Keratinocyte (primary cell): ENCODE measurements around the gene DEFB132.

Experiments used
- CTCF ChIP-seq, 3 experiments: IDR thresholded peaks in 1 of 3; conservative IDR thresholded peaks in 1 of 3; optimal IDR thresholded peaks in 1 of 3; 2 replicates in 2 of 3; 3 replicates in 1 of 3; pipeline versions ENCODE3 to v1.5.1; 2011; ENCODE audit warnings: low read length in 3 of 3, mild to moderate bottlenecking in 3 of 3, moderate library complexity in 2 of 3, control low read depth in 1 of 3, inconsistent platforms in 1 of 3; ENCODE audit not compliant: insufficient read depth in 2 of 3; ENCODE audit errors: extremely low read depth in 1 of 3
- EZH2 ChIP-seq: IDR thresholded peaks from one replicate; pipeline ENCODE4 v1.6.1; 2012; ENCODE audit warnings: inconsistent platforms, mild to moderate bottlenecking, low read length, moderate library complexity

GRCh38 chr20:297098-297924 is 39.8 kb downstream of the DEFB132 start, which contains the start of gene ZCCHC3:
- TF ChIP-seq CTCF (optimal IDR thresholded peaks at IDR 0.05 in 1 of 3, IDR thresholded peaks at IDR 0.05 in 1 of 3, conservative IDR thresholded peaks at IDR 0.05 in 1 of 3; ENCODE audit: extremely low read depth in 1 of 3, insufficient read depth in 2 of 3, low read length in 3 of 3), result peak in 1 of 3 experiments; percentile 20
- no peak for TF ChIP-seq EZH2
